HG02759 (cell line): Measurements from ENCODE around the gene RPS2.
"Not testable (repeated sequence)": the region's sequence is repeated elsewhere in the genome, so short reads cannot be mapped to it uniquely, and the experiment has no call there.

Source experiments
- ATAC-seq: cut with Tn5 transposase; IDR thresholded peaks from one replicate; pipeline ENCODE4 v1.9.1; 2021; ENCODE audit warnings: mild to moderate bottlenecking, moderate library complexity; ENCODE audit not compliant: unreplicated experiment

The RPS2 gene

GRCh38 chr16:1964506-1965395, at the start of gene RPS2:
Gene RPS2, minus strand, starts transcription at chr16:1964826. Its CDS starts 201 bp downstream, at chr16:1964625.
- peak; percentile 87 for ATAC-seq

DNA sequence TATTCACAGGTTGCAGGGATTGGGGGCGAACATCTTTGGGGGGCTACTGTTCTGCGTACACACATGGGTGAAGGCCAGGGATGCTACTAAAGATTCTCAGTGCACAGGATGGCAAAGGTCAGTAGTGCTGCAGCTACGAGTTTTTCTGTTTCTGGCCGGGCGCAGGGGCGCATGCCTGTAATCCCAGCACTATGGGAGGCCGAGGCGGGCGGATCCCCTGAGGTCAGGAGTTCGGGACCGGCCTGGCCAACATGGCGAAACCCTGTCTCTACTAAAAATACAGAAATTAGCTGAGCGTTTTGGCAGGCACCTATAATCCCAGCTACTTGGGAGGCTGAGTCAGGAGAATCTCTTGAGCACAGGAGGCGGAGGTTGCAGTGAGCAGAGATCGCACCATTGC, 48.9 kb upstream of the RPS2 start:
- no peak for ATAC-seq

DNA sequence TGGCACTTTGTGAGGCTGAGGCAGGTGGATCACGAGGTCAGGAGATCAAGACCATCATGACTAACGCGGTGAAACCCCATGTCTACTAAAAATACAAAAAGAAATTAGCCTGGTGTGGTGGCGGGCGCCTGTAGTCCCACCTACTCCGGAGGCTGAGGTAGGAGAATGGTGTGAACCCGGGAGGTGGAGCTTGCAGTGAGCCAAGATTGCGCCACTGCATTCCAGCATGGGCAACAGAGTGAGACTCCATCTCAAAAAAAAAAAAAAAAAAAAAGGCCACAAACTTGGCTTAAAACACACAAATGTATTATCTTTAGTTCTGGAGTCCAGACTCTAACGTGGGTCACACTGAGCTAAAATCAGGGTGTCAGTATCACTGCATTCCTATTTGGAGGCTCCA, 47.1 kb upstream of the RPS2 start:
- not testable (repeated sequence) for ATAC-seq

DNA sequence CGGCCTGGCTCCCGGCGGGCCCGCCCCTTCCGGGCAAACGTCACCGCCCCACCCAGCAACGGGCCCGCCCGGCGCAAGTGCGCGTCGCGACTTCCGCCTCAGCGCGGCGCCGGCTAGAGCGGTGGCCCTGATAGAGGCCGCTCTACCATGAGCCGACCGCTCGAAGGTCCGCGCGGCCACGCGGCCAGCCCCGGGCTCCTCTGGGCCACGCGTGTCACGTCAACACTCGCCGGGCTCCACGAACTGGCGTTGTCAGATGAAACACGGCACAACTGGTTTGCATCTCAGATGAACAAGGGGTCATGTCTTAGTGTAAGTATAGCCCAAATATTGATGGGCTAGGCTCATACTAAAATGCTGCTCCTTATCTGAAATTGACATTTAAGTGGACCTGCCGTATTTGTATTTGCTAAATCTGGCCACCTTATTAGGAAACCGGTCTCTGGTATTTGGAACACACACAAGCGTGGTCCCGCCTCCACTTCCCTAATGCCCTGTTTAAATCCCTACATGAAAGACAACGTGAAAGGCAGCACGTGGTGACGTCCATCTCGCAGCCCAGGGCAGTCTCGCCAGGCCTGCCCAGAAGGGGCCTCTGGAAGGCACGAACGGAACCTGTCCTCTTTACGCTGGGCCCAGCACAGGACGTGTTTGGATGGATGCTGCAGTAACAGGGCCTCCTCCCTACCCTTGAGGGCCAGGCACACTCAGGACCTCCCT, 45.3 kb upstream of the RPS2 start, which contains the start of gene ZNF598:
Gene ZNF598 (minus strand): TSS at position 31 of the 720 bp plus-strand sequence.
- ATAC-seq, result peak; percentile 89

DNA sequence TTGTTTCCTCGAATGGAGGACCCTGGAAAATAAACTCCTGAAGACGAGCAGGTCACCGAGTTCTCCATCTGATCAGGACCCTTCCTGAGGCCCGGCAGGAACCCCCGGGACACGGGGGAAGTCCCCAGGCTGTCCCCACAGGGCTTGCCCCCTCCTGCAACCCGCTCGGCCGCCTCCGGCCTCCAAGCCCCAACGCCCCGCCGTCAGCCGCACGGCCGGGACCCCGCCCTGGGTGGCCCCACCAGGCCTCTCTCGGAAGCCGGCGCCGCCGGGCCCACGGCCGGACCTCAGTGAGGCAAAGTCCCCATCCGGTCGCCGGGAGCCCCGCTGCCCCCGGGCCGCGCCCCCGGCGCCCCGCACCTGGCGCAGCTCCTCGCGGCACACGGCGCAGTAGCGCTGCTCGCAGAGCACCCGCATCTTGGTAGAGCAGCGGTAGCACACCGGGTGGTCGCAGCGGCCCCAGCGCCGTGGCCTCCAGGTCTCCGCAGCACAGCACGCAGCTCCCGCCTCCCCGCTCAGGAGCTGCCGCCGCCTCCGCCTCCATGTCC, 44.6 kb upstream of the RPS2 start:
- peak; percentile 31 for ATAC-seq

- ATAC-seq, result no peak
These were observed 44.1 kb upstream of the RPS2 start for GRCh38 chr16:2008631-2009163.

- no peak for ATAC-seq
These were observed 43.4 kb upstream of the RPS2 start for GRCh38 chr16:2008009-2008526.

- ATAC-seq, result no peak
These were observed 42.6 kb upstream of the RPS2 start for GRCh38 chr16:2007081-2007836.

DNA sequence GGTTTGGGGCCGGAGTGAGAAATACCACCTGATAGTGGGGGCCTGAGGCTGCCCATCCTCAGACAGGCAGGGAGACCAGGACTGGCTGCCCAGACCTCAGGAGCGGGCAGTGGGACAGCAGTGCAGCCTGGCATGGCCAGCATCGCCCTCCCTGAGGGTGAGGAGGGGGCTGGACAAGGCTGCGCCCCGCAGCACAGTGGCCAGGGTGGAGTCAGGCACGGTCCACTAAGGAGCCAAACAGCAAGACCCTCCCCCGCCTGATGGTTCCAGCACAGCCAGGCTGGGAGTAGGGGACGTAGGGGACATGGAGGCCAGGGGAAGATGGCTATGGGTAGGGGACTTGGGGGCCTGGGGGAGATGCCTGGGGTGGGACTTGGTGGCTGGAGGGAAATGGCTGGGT, 41.7 kb upstream of the RPS2 start:
- ATAC-seq, result no peak

GRCh38 chr16:2005646-2006045, 41.0 kb upstream of the RPS2 start:
- no peak for ATAC-seq

DNA sequence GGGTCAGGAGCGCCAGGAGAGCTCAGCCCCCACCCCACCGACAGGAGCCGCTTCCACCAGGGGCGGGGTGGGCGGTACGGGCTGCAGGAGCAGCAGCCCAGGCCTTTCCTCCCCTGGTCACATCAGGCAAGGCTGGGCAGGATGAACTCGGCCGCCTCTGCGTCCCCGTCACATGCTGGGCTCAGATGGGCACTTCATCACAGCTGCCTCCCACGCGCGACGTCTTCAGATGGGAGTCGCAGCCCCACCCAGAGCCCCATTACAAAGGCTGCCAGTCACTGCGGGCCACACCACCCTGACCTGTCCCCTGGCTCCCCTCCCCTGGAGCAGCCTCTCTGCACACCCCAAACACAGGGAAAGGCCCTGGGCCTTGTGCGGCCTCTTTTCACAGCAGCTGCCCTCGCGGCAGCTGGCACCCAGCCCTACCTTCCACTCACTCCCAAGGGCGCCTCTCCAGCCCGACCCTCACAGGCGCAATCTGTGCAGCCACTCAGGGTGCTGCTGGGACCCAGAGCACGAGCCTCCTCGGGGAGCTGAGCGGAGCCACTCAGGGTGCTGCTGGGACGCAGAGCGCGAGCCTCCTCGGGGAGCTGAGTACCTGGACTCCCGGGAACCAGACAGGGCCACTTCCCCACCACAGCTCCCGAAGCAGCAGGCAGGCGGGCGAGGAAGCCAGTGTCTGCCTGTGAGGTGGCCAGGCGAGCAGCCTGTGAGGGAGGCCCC, 40.3 kb upstream of the RPS2 start:
- no peak for ATAC-seq

DNA sequence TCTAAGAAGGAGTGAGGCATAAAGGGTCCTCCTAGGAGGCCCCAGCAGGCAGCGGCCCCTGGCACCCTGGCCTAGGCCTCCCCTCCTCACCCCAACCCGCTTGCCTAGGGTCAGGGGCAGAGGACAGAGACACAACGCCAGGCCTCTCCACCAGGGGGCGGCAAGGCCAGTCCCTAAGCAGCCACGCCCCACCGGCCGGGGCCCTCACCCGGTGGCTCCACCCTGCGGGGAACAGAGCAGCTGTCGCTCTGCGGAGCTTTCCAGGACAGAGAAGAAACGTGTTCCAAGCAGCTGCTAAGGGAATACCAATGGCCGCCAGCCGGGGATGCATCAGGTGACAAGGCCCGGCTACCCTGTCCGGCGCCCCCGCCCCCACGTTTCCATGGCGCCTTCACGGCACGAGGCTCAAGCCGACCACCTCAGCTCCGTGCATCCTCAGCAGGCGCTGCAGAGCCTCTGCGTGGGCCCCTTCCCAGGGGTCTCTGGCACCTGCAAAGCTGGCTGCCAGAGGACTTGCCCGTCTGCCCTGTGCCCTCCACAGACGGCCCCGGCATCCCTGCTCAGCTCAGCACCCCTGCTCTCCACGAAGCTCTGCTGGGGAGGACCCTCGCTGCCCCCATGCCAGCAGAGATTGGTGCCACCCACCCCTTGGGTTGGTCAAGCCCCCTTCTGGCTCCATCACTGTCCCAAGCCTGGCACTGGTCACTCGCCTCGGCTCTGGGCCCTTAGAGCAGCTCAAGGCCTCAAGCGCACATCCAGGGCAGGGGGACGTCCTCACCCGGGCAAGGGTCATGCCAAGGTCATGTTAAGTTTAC, 39.4 kb upstream of the RPS2 start:
- peak; percentile 73 for ATAC-seq

GRCh38 chr16:2003231-2003826, 38.7 kb upstream of the RPS2 start:
- no peak for ATAC-seq

DNA sequence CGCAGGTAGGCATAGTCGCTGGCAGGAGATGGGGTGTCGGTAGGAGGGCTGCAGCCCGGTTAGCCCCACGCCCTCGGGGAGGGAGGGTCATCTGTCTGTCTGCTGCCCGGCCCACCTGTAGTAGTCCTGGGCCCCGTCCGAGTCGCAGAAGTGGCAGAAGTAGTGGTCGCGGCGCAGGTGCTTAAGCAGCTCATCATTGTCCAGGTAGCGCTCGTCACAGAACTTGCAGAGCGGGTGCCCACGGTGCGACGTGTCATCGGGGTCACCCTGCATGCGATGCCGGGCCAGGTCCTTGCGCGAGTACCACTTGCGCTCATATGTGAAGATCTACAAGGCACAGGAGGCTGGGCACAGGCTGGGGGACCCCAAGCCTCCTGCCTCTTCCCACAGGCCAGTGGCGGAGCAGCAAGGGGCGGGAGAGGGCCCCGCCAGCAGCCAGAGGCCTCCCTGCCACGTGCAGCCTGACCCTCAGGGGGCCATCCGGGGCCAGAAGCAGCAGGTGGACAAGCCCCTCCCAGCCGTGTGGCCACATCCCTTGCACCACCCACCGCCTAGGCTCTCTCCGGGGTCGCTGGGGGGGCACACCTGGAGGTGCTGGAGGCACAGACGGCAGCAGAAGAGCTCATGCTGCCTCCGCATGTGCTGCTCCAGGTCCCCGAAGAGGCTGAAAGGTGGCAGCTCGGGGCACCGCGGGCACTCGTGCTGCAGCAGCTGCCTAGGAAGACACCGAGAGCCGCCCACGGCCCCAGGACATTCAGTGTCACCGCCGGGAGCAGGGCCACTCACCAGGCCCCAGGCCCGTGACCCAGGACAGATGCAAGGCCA, 38.0 kb upstream of the RPS2 start:
- ATAC-seq, result no peak

GRCh38 chr16:2001456-2002355, 37.1 kb upstream of the RPS2 start:
- ATAC-seq, result no peak

DNA sequence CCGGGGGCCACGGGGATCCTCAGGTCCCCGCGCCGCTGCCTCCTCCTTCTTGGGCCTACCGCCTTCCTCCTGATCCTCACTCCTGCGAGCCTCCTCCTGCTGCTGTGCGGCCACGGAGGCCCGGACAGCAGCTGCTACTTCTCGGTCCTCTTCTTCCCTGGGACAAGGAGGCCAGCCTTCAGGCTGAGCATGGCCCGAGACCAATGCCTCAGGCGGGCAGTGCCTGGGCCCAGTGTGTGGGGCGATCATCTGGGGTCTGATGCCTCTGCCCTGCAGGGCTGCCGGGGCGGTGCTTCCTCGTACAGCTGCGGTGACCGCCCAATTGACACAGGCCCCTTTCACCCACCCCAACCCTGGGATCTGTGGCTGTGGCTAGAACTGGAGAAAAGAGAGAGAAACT, 36.4 kb upstream of the RPS2 start:
- no peak for ATAC-seq
